Breast epithelium (tissue), 3 donors: Measurements from ENCODE around the gene SAP25.

Source experiments
- CTCF ChIP-seq, 3 donors: fragments of 450-650 bp; IDR thresholded peaks; one replicate each; pipeline ENCODE4 v1.5.1; 2016 to 2017; ENCODE audit warnings: antibody characterized with exemption in 3 of 3, mild to moderate bottlenecking in 3 of 3, moderate library complexity in 3 of 3
- POLR2A ChIP-seq: fragments of 450-650 bp; IDR thresholded peaks from one replicate; pipeline ENCODE4 v1.6.1; 2016; ENCODE audit warnings: antibody characterized with exemption, mild to moderate bottlenecking, moderate library complexity

- TF ChIP-seq CTCF (IDR thresholded peaks at IDR 0.05) (no peak), POLR2A (peak; percentile 98)
These were observed 12.0 kb upstream of the SAP25 start, which contains the start of gene LRCH4 for GRCh38 chr7:100585511-100586265.
